WTC11 (cell line): ENCODE measurements around the gene MYO5B. TPM values are rescaled to one million over a fixed set of nuclear protein-coding genes. Genes with fewer than 3 reads are reported as not detected.

ENCODE experiments used
- ATAC-seq: fragments of 200-7000 bp; cut with Tn5 transposase; 2 replicates; pipeline ENCODE4 v1.10.0; 2021; ENCODE audit warnings: mild to moderate bottlenecking, moderate library complexity
- CTCF ChIA-PET: fragments of 300-600 bp; sonication (Branson Sonifier 250); formaldehyde crosslinking; loops from one replicate; lab custom pipeline; 2021; ENCODE audit warnings: antibody characterized with exemption; lab: Charles Lee
- POLR2A ChIA-PET: fragments of 350-600 bp; sonication (Branson Sonifier 250); formaldehyde crosslinking; loops from one replicate; lab custom pipeline; 2021; ENCODE audit warnings: antibody characterized with exemption; lab: Charles Lee
- DNase-seq: peaks from one replicate; pipeline ENCODE4 v3.0.0; 2021; ENCODE audit warnings: low spot score
- H3K27ac Mint-ChIP-seq: 2 replicates; pipeline ENCODE4 v1.8.0; 2021; ENCODE audit warnings: mixed read lengths
- H3K27me3 Mint-ChIP-seq: 2 replicates; pipeline ENCODE4 v1.8.0; 2021; ENCODE audit warnings: low read depth, mild to moderate bottlenecking, moderate library complexity, mixed read lengths
- H3K36me3 Mint-ChIP-seq: 2 replicates; pipeline ENCODE4 v1.8.0; 2021; ENCODE audit warnings: mixed read lengths
- H3K4me1 Mint-ChIP-seq: 2 replicates; pipeline ENCODE4 v1.8.0; 2022; ENCODE audit warnings: mixed read lengths
- H3K4me3 Mint-ChIP-seq: 2 replicates; pipeline ENCODE4 v1.8.0; 2021; ENCODE audit warnings: mild to moderate bottlenecking, moderate library complexity, mixed read lengths
- H3K9me3 Mint-ChIP-seq: 2 replicates; pipeline ENCODE4 v1.8.0; 2021; ENCODE audit warnings: mixed read lengths
- ATF1 ChIP-seq: sonication (generic); formaldehyde crosslinking; IDR thresholded peaks from 2 replicates; pipeline ENCODE4 v1.8.1; 2023; ENCODE audit warnings: mild to moderate bottlenecking, moderate library complexity, missing genetic modification reagents
- FOXK1 ChIP-seq: sonication (generic); formaldehyde crosslinking; IDR thresholded peaks from 2 replicates; pipeline ENCODE4 v1.8.0; 2022; ENCODE audit warnings: mild to moderate bottlenecking, moderate library complexity, missing genetic modification reagents
- HMGA2 ChIP-seq: fragments of 250-450 bp; sonication (Bioruptor Pico); IDR thresholded peaks from 2 replicates; pipeline ENCODE4 v1.4.0; 2021; ENCODE audit warnings: mild to moderate bottlenecking, moderate library complexity
- IRF1 ChIP-seq: sonication (generic); formaldehyde crosslinking; IDR thresholded peaks from 2 replicates; pipeline ENCODE4 v1.8.0; 2023; ENCODE audit warnings: missing genetic modification reagents
- JAZF1 ChIP-seq: fragments of 250-450 bp; sonication (Bioruptor Pico); IDR thresholded peaks from 2 replicates; pipeline ENCODE4 v1.9.0; 2021; ENCODE audit warnings: moderate library complexity, mild to moderate bottlenecking, inconsistent platforms
- NFATC4 ChIP-seq: fragments of 250-450 bp; sonication (Bioruptor Pico); IDR thresholded peaks from 2 replicates; pipeline ENCODE4 v1.9.0; 2021; ENCODE audit warnings: mild to moderate bottlenecking
- NR1H2 ChIP-seq: sonication (generic); formaldehyde crosslinking; IDR thresholded peaks from 2 replicates; pipeline ENCODE4 v1.9.0; 2021; ENCODE audit warnings: mild to moderate bottlenecking, moderate library complexity, missing genetic modification reagents
- RORB ChIP-seq: fragments of 250-450 bp; sonication (Bioruptor Pico); IDR thresholded peaks from 2 replicates; pipeline ENCODE4 v1.9.0; 2021; ENCODE audit warnings: mild to moderate bottlenecking
- TCF7 ChIP-seq: sonication (generic); formaldehyde crosslinking; IDR thresholded peaks from 2 replicates; pipeline ENCODE4 v1.8.0; 2022; ENCODE audit warnings: mild to moderate bottlenecking, low read depth, missing genetic modification reagents, moderate library complexity
- TEAD1 ChIP-seq: sonication (generic); formaldehyde crosslinking; IDR thresholded peaks from 2 replicates; pipeline ENCODE4 v1.8.0; 2022; ENCODE audit warnings: mild to moderate bottlenecking, missing genetic modification reagents
- TEAD4 ChIP-seq: sonication (generic); formaldehyde crosslinking; IDR thresholded peaks from 2 replicates; pipeline ENCODE4 v1.8.0; 2022; ENCODE audit warnings: mild to moderate bottlenecking, missing genetic modification reagents
- USF2 ChIP-seq: sonication (generic); formaldehyde crosslinking; IDR thresholded peaks from 2 replicates; pipeline ENCODE4 v1.8.1; 2023; ENCODE audit warnings: mild to moderate bottlenecking, missing genetic modification reagents, moderate library complexity
- ZBTB21 ChIP-seq: sonication (generic); formaldehyde crosslinking; IDR thresholded peaks from 2 replicates; pipeline ENCODE4 v1.8.1; 2023; ENCODE audit warnings: mild to moderate bottlenecking, missing genetic modification reagents, borderline replicate concordance
- ZNF425 ChIP-seq: fragments of 250-450 bp; sonication (Bioruptor Pico); conservative IDR thresholded peaks from 2 replicates; pipeline ENCODE4 v1.9.0; 2021; ENCODE audit warnings: mild to moderate bottlenecking
- ZNF512 ChIP-seq: sonication (generic); formaldehyde crosslinking; IDR thresholded peaks from 2 replicates; pipeline ENCODE4 v1.8.1; 2022; ENCODE audit warnings: missing genetic modification reagents, borderline replicate concordance
- total RNA-seq: library from RNA; stranded (reverse); gene quantifications from 3 replicates; pipeline ENCODE4 v1.2.3, GENCODE V29; 2021
- TF ChIP-seq, protein P1 (sequence below): sonication (generic); formaldehyde crosslinking; IDR thresholded peaks from 2 replicates; pipeline ENCODE4 v1.8.0; 2023; ENCODE audit warnings: missing genetic modification reagents, mild to moderate bottlenecking, borderline replicate concordance
- TF ChIP-seq, protein P2 (sequence below): fragments of 200-600 bp; IDR thresholded peaks from 2 replicates; pipeline ENCODE4 v1.8.0; 2022; ENCODE audit warnings: antibody characterized with exemption
- TF ChIP-seq, protein P3 (sequence below): sonication (generic); formaldehyde crosslinking; IDR thresholded peaks from 2 replicates; pipeline ENCODE4 v1.8.1; 2022; ENCODE audit warnings: mild to moderate bottlenecking, missing genetic modification reagents, moderate library complexity, borderline replicate concordance

The MYO5B gene
- total RNA-seq, 1 experiment from 2014 or later: 8.7 TPM

- CTCF ChIA-PET: interaction anchor here (0.5 to 3.1 kb wide), 14 partner anchors 8 to 328 kb away, joined by 3 to 37 read pairs (median 5); partner anchors contain the start of genes CFAP53, MBD1 and MYO5B
- Mint-ChIP-seq H3K4me3 (no peak overlapping the region), H3K4me1 (peaks cover 3% of the 10 kb centered on the region; the same call in 1 of the 2 replicates), H3K9me3 (peaks cover 38% of the 10 kb centered on the region), H3K27ac (no peak overlapping the region), H3K27me3 (peaks cover 8% of the 10 kb centered on the region), H3K36me3 (peaks cover 31% of the 10 kb centered on the region)
- TF ChIP-seq ZNF512 (CRISPR knock-in tag) (no peak), HMGA2 (CRISPR knock-in tag) (no peak), IRF1 (CRISPR knock-in tag) (no peak), NR1H2 (CRISPR knock-in tag) (no peak), USF2 (CRISPR knock-in tag) (no peak), TCF7 (CRISPR knock-in tag) (no peak)
- TF ChIP-seq, protein P1, sequence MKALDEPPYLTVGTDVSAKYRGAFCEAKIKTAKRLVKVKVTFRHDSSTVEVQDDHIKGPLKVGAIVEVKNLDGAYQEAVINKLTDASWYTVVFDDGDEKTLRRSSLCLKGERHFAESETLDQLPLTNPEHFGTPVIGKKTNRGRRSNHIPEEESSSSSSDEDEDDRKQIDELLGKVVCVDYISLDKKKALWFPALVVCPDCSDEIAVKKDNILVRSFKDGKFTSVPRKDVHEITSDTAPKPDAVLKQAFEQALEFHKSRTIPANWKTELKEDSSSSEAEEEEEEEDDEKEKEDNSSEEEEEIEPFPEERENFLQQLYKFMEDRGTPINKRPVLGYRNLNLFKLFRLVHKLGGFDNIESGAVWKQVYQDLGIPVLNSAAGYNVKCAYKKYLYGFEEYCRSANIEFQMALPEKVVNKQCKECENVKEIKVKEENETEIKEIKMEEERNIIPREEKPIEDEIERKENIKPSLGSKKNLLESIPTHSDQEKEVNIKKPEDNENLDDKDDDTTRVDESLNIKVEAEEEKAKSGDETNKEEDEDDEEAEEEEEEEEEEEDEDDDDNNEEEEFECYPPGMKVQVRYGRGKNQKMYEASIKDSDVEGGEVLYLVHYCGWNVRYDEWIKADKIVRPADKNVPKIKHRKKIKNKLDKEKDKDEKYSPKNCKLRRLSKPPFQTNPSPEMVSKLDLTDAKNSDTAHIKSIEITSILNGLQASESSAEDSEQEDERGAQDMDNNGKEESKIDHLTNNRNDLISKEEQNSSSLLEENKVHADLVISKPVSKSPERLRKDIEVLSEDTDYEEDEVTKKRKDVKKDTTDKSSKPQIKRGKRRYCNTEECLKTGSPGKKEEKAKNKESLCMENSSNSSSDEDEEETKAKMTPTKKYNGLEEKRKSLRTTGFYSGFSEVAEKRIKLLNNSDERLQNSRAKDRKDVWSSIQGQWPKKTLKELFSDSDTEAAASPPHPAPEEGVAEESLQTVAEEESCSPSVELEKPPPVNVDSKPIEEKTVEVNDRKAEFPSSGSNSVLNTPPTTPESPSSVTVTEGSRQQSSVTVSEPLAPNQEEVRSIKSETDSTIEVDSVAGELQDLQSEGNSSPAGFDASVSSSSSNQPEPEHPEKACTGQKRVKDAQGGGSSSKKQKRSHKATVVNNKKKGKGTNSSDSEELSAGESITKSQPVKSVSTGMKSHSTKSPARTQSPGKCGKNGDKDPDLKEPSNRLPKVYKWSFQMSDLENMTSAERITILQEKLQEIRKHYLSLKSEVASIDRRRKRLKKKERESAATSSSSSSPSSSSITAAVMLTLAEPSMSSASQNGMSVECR (CRISPR knock-in tag): no peak
- TF ChIP-seq, protein P2, sequence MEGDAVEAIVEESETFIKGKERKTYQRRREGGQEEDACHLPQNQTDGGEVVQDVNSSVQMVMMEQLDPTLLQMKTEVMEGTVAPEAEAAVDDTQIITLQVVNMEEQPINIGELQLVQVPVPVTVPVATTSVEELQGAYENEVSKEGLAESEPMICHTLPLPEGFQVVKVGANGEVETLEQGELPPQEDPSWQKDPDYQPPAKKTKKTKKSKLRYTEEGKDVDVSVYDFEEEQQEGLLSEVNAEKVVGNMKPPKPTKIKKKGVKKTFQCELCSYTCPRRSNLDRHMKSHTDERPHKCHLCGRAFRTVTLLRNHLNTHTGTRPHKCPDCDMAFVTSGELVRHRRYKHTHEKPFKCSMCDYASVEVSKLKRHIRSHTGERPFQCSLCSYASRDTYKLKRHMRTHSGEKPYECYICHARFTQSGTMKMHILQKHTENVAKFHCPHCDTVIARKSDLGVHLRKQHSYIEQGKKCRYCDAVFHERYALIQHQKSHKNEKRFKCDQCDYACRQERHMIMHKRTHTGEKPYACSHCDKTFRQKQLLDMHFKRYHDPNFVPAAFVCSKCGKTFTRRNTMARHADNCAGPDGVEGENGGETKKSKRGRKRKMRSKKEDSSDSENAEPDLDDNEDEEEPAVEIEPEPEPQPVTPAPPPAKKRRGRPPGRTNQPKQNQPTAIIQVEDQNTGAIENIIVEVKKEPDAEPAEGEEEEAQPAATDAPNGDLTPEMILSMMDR: peak; percentile 11; the same call in 1 of the 2 replicates
- peak; percentile 32 for DNase-seq
- peak; percentile 85 for ATAC-seq
- POLR2A ChIA-PET: no interaction called here
These were observed 23.7 kb upstream of the MYO5B start for GRCh38 chr18:50218432-50219197.

GRCh38 chr18:50209311-50209710 is 14.4 kb upstream of the MYO5B start:
- H3K36me3 Mint-ChIP-seq: no peaks in the 10 kb centered on the region
- peaks cover 2% of the 10 kb centered on the region; the same call in 1 of the 2 replicates for H3K4me1 Mint-ChIP-seq
- POLR2A ChIA-PET: no interaction called here
- no peak for ATAC-seq
- DNase-seq: no peak
- no peak overlapping the region for H3K4me3 Mint-ChIP-seq
- H3K27me3 Mint-ChIP-seq: no peaks in the 10 kb centered on the region
- CTCF ChIA-PET: no interaction called here
- no peaks in the 10 kb centered on the region for H3K9me3 Mint-ChIP-seq
- no peak overlapping the region for H3K27ac Mint-ChIP-seq
- TF ChIP-seq ATF1 (CRISPR knock-in tag) (no peak), FOXK1 (CRISPR knock-in tag) (no peak), ZNF425 (CRISPR knock-in tag) (no peak), TEAD4 (no peak), NFATC4 (CRISPR knock-in tag) (no peak), ZBTB21 (CRISPR knock-in tag) (no peak), JAZF1 (no peak), TEAD1 (CRISPR knock-in tag) (no peak), RORB (CRISPR knock-in tag) (no peak)
- TF ChIP-seq, protein P2: no peak
- TF ChIP-seq, protein P3, sequence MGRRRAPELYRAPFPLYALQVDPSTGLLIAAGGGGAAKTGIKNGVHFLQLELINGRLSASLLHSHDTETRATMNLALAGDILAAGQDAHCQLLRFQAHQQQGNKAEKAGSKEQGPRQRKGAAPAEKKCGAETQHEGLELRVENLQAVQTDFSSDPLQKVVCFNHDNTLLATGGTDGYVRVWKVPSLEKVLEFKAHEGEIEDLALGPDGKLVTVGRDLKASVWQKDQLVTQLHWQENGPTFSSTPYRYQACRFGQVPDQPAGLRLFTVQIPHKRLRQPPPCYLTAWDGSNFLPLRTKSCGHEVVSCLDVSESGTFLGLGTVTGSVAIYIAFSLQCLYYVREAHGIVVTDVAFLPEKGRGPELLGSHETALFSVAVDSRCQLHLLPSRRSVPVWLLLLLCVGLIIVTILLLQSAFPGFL (CRISPR knock-in tag): no peak
